ENCODE measurements around the gene PERM1. TPM values are rescaled to one million over a fixed set of nuclear protein-coding genes. Genes with fewer than 3 reads are reported as not detected.
A peak's percentile ranks its signal among the peaks of the same experiment; 100 is the strongest.

PERM1 gene
- total and polyA plus RNA-seq, 2 of the 13 experiments (the other 11 are each of a cell fraction or from before 2014, with no cell fraction given) = 0.04 to 0.29 TPM

GRCh38 chr1:958823-959730, 22.8 kb downstream of the PERM1 start, which contains the start of gene NOC2L (continued):
- TF ChIP-seq AKNA (CRISPR knock-in tag; IDR thresholded peaks at IDR 0.05; ENCODE audit: borderline replicate concordance) (no peak), SP1 (IDR thresholded peaks at IDR 0.05) (no peak), SP1 (CRISPR knock-in tag; IDR thresholded peaks at IDR 0.05) (peak; percentile 93), ZNF724P (CRISPR knock-in tag; IDR thresholded peaks at IDR 0.05; ENCODE audit: borderline replicate concordance) (peak; percentile 25; the same call in 1 of the 2 replicates), ISX (CRISPR knock-in tag; conservative IDR thresholded peaks at IDR 0.05) (no peak), ELF1 (CRISPR knock-in tag; IDR thresholded peaks at IDR 0.05) (peak; percentile 59), MNT (IDR thresholded peaks at IDR 0.05) (peak; percentile 60), SAP130 (CRISPR knock-in tag; IDR thresholded peaks at IDR 0.05; ENCODE audit: low read depth) (peak; percentile 93), ZNF674 (CRISPR knock-in tag; IDR thresholded peaks at IDR 0.05; ENCODE audit: low read depth) (no peak), PHF21A (CRISPR knock-in tag; IDR thresholded peaks at IDR 0.05) (0 out of 2 replicates have a peak, but pooled peaks have one; percentile 15), ZFP90 (CRISPR knock-in tag; IDR thresholded peaks at IDR 0.05; ENCODE audit: borderline replicate concordance) (peak; percentile 62; the same call in 1 of the 2 replicates), ZNF337 (CRISPR knock-in tag; IDR thresholded peaks at IDR 0.05; ENCODE audit: borderline replicate concordance, low read depth) (0 out of 2 replicates have a peak, but pooled peaks have one; percentile 58), MBNL3 (CRISPR knock-in tag; conservative IDR thresholded peaks at IDR 0.05) (no peak), KLF16 (CRISPR knock-in tag; IDR thresholded peaks at IDR 0.05) (0 out of 4 replicates have a peak, but pooled peaks of 1 of the 2 experiments have one; percentile 58), ARID4A (CRISPR knock-in tag; IDR thresholded peaks at IDR 0.05; ENCODE audit: borderline replicate concordance) (peak; percentile 91; the same call in 1 of the 2 replicates), NCOA5 (CRISPR knock-in tag; IDR thresholded peaks at IDR 0.05) (no peak), SOX6 (IDR thresholded peaks at IDR 0.05) (no peak), SOX6 (CRISPR knock-in tag; IDR thresholded peaks at IDR 0.05) (peak; percentile 38; the same call in 1 of the 2 replicates), TGIF2 (CRISPR knock-in tag; IDR thresholded peaks at IDR 0.05) (0 out of 2 replicates have a peak, but pooled peaks have one; percentile 20)
